ENCODE data around the gene SIK2.

GRCh38 chr11:111631024-111631665 lies 28.9 kb downstream of the SIK2 start:
- TF ChIP-seq POLR2A (IDR thresholded peaks at IDR 0.05), result no peak
- no peak for TF ChIP-seq CTCF (IDR thresholded peaks at IDR 0.05)

All from esophagus squamous epithelium (tissue), 4 donors.